Kidney (tissue), 14 donors: ENCODE measurements around the gene APLN. TPM values are rescaled to one million over a fixed set of nuclear protein-coding genes. Genes with fewer than 3 reads are reported as not detected.

ENCODE experiments used
- DNase-seq, 5 donors: peaks; one replicate each; pipeline ENCODE4 v3.0.0-alpha.2; 2013 to 2020
- FAIRE-seq: peaks from 2 replicates; lab custom pipeline; 2012; peaks lifted over from hg19 to GRCh38; lab: Jason Lieb, UNC
- H3K27ac ChIP-seq, 2 donors: one replicate each; pipeline ENCODE4 v1.7.0; 2013; ENCODE audit warnings: low read depth in 2 of 2, low read length in 2 of 2, inconsistent platforms in 1 of 2
- H3K27me3 ChIP-seq: one replicate; pipeline ENCODE4 v1.7.1; 2013; ENCODE audit warnings: low read length, inconsistent platforms; ENCODE audit not compliant: control insufficient read depth, insufficient read depth
- H3K36me3 ChIP-seq, 3 donors: one replicate each; pipeline versions ENCODE4 v1.7.0 to v1.7.1; 2013; ENCODE audit warnings: low read length in 3 of 3, control low read depth in 1 of 3, inconsistent platforms in 1 of 3; ENCODE audit not compliant: insufficient read depth in 3 of 3, control insufficient read depth in 2 of 3
- H3K4me1 ChIP-seq, 3 donors: one replicate each; pipeline versions ENCODE4 v1.7.0 to v1.7.1; 2013; ENCODE audit warnings: low read length in 3 of 3, inconsistent platforms in 1 of 3, low read depth in 1 of 3; ENCODE audit not compliant: control insufficient read depth in 2 of 3, insufficient read depth in 2 of 3
- H3K4me3 ChIP-seq, 3 donors: one replicate each; pipeline versions ENCODE4 v1.7.0 to v1.8.1; 2013; ENCODE audit warnings: low read length in 3 of 3, control low read depth in 1 of 3, inconsistent platforms in 1 of 3
- H3K9ac ChIP-seq, 3 donors: one replicate each; pipeline versions ENCODE4 v1.7.0 to v1.7.1; 2013; ENCODE audit warnings: low read length in 3 of 3, control low read depth in 1 of 3, inconsistent platforms in 1 of 3
- H3K9me3 ChIP-seq, 3 donors: one replicate each; pipeline versions ENCODE4 v1.7.0 to v1.7.1; 2013; ENCODE audit warnings: low read length in 3 of 3, control low read depth in 1 of 3, inconsistent platforms in 1 of 3; ENCODE audit not compliant: control insufficient read depth in 2 of 3, insufficient read depth in 1 of 3
- CTCF ChIP-seq: IDR thresholded peaks from 3 replicates; pipeline ENCODE4 v1.5.1; 2012; ENCODE audit warnings: mild to moderate bottlenecking, moderate library complexity, borderline replicate concordance; ENCODE audit not compliant: insufficient read depth; ENCODE audit errors: extremely low read depth
- intact Hi-C: fragments of 100-400 bp; cut with DNase I; formaldehyde crosslinking; loops from one replicate; pipeline ENCODE4 v1.11.1; 2022
- polyA plus RNA-seq: library from polyadenylated mRNA; stranded (reverse); fragments of 350-450 nt; fragmentation: Illumina TruSeq; extraction: RNeasy Lipid Tissue Mini Kit (QIAGEN cat#74804); gene quantifications from one replicate; pipeline ENCODE4 v1.2.3, GENCODE V29; 2014; ENCODE audit warnings: low read depth, low replicate concordance; ENCODE audit not compliant: insufficient read depth
- total RNA-seq: library from RNA; stranded (reverse); fragmentation: NEBNext Ultra II Directional; extraction: Animal tissue kit (Norgen Biotek cat#: 25700); gene quantifications from one replicate; pipeline ENCODE4 v1.2.1, GENCODE V29; 2021
- donor health status: control.
- donor health status: control.
- donor health status: control.
- donor health status: control.
- donor health status: control.
- donor health status: DM: yes; HTN: yes; CAD: no.
- donor health status: Normal renal cell carcinoma (clear cell type).

The APLN gene
- total and polyA plus RNA-seq, 2 donors from 2014 or later: 0.31 to 9.9 TPM

GRCh38 chrX:129650821-129651510, 3.8 kb downstream of the APLN start:
- intact Hi-C loops: no loop called here
- DNase-seq: peak in 1 of 5 donors; percentile 1
- peaks cover 0 to 8% (median 0%) of the 10 kb centered on the region in 3 donors for H3K4me1 ChIP-seq
- no peaks in the 10 kb centered on the region for H3K27me3 ChIP-seq
- no peak for FAIRE-seq
- H3K27ac ChIP-seq: no peak overlapping the region
- no peak overlapping the region for H3K9ac ChIP-seq
- TF ChIP-seq CTCF: no peak
- H3K4me3 ChIP-seq: no peak overlapping the region
- H3K9me3 ChIP-seq: no peaks in the 10 kb centered on the region
- H3K36me3 ChIP-seq: no peaks in the 10 kb centered on the region

GRCh38 chrX:129650183-129650689, 4.5 kb downstream of the APLN start:
- no peak for TF ChIP-seq CTCF
- FAIRE-seq (no peak), DNase-seq (peak in 1 of 5 donors; percentile 7)
- H3K27me3 ChIP-seq: no peaks in the 10 kb centered on the region
- H3K9ac ChIP-seq: no peak overlapping the region
- H3K27ac ChIP-seq: no peak overlapping the region
- no peaks in the 10 kb centered on the region for H3K9me3 ChIP-seq
- H3K36me3 ChIP-seq: no peaks in the 10 kb centered on the region
- intact Hi-C loops: no loop called here
- H3K4me3 ChIP-seq: no peak overlapping the region
- H3K4me1 ChIP-seq: peaks cover 0 to 8% (median 0%) of the 10 kb centered on the region in 3 donors

- no peak for TF ChIP-seq CTCF
- H3K27me3 ChIP-seq: no peaks in the 10 kb centered on the region
- FAIRE-seq (no peak), DNase-seq (peak in 1 of 5 donors; percentile 3)
- no peak overlapping the region for H3K27ac ChIP-seq
- intact Hi-C loops: no loop called here
- no peak overlapping the region for H3K9ac ChIP-seq
- H3K4me1 ChIP-seq: peaks cover 0 to 8% (median 0%) of the 10 kb centered on the region in 3 donors
- no peaks in the 10 kb centered on the region for H3K36me3 ChIP-seq
- no peak overlapping the region for H3K4me3 ChIP-seq
- no peaks in the 10 kb centered on the region for H3K9me3 ChIP-seq
Observed at GRCh38 chrX:129649268-129650182, 5.2 kb downstream of the APLN start.
